AG09309 (cell line): ENCODE data around the gene VPS37D.
"Not testable (repeated sequence)": the region's sequence is repeated elsewhere in the genome, so short reads cannot be mapped to it uniquely, and the experiment has no call there.

ENCODE experiments used
- DNase-seq: peaks from one replicate; pipeline ENCODE4 v3.0.0-alpha.2; 2010; ENCODE audit warnings: low read depth
- H3K4me3 ChIP-seq: 2 replicates; pipeline ENCODE4 v1.5.1; 2011; ENCODE audit warnings: mild to moderate bottlenecking, low read depth, low read length, moderate library complexity; ENCODE audit not compliant: control insufficient read depth
- CTCF ChIP-seq: IDR thresholded peaks from 2 replicates; pipeline ENCODE4 v1.5.1; 2011; ENCODE audit warnings: mild to moderate bottlenecking, low read depth, low read length, inconsistent platforms; ENCODE audit not compliant: insufficient read depth, control insufficient read depth; ENCODE audit errors: missing control alignments

The VPS37D gene

GRCh38 chr7:73652541-73652949, 15.1 kb upstream of the VPS37D start:
- TF ChIP-seq CTCF = no peak
- DNase-seq = no peak

GRCh38 chr7:73655309-73655708, 12.3 kb upstream of the VPS37D start:
- not testable (repeated sequence) for H3K4me3 ChIP-seq, DNase-seq

More at GRCh38 chr7:73652541-73652949, 15.1 kb upstream of the VPS37D start:
- no peak overlapping the region for H3K4me3 ChIP-seq

GRCh38 chr7:73659983-73660382, 7.6 kb upstream of the VPS37D start:
- no peak for DNase-seq
- TF ChIP-seq CTCF = no peak
- H3K4me3 ChIP-seq = no peak overlapping the region

- not testable (repeated sequence) for DNase-seq, H3K4me3 ChIP-seq
These were observed 7.0 kb upstream of the VPS37D start for GRCh38 chr7:73660594-73660993.

GRCh38 chr7:73663033-73663432, 4.6 kb upstream of the VPS37D start:
- no peak for TF ChIP-seq CTCF
- no peak overlapping the region for H3K4me3 ChIP-seq

GRCh38 chr7:73668103-73668885, 663 bp downstream of the VPS37D start:
- H3K4me3 ChIP-seq = peak overlapping the region; percentile 82
- no peak for TF ChIP-seq CTCF
- DNase-seq = no peak

More at GRCh38 chr7:73663033-73663432, 4.6 kb upstream of the VPS37D start:
- DNase-seq = no peak

GRCh38 chr7:73668886-73669230, 1.2 kb downstream of the VPS37D start:
- DNase-seq = no peak
- TF ChIP-seq CTCF = no peak
- peak overlapping the region; percentile 82 for H3K4me3 ChIP-seq

GRCh38 chr7:73669288-73669701, 1.7 kb downstream of the VPS37D start:
- no peak for DNase-seq
- no peak overlapping the region for H3K4me3 ChIP-seq

More at GRCh38 chr7:73669288-73669701, 1.7 kb downstream of the VPS37D start:
- TF ChIP-seq CTCF = no peak
